Right atrium auricular region (tissue), 2 donors: Measurements from ENCODE around the gene BCL10. TPM values are rescaled to one million over a fixed set of nuclear protein-coding genes. Genes with fewer than 3 reads are reported as not detected.

Experiments used
- DNase-seq: peaks from one replicate; pipeline ENCODE4 v3.0.0-alpha.2; 2019; ENCODE audit warnings: low spot score
- H3K27ac ChIP-seq, 2 donors: fragments of 200-600 bp; sonication (generic); 1 replicate in 1 of 2; 2 replicates in 1 of 2; pipeline ENCODE4 v1.5.1; 2016 to 2019
- H3K27me3 ChIP-seq, 2 donors: fragments of 200-600 bp; sonication (generic); one replicate each; pipeline versions ENCODE4 v1.5.1 to v1.6.0; 2017 to 2019
- H3K36me3 ChIP-seq: fragments of 200-600 bp; sonication (generic); one replicate; pipeline ENCODE4 v1.5.1; 2016
- H3K4me1 ChIP-seq, 2 donors: fragments of 200-600 bp; sonication (generic); one replicate each; pipeline versions ENCODE4 v1.5.1 to v1.6.0; 2017 to 2019
- H3K4me3 ChIP-seq, 2 donors: fragments of 200-600 bp; sonication (generic); 1 replicate in 1 of 2; 2 replicates in 1 of 2; pipeline ENCODE4 v1.5.1; 2017 to 2019; ENCODE audit warnings: mild to moderate bottlenecking in 1 of 2, moderate library complexity in 1 of 2
- H3K9me3 ChIP-seq, 2 donors: fragments of 200-600 bp; sonication (generic); one replicate each; pipeline ENCODE4 v1.5.1; 2019
- total RNA-seq, 2 donors: library from RNA; depleted of rRNA; stranded (reverse); fragments of >200 nt; gene quantifications; one replicate each; pipeline ENCODE4 v1.1.0, GENCODE V29; 2016
- TF ChIP-seq, protein P1 (sequence below), 2 donors: fragments of 200-600 bp; sonication (generic); IDR thresholded peaks; one replicate each; pipeline ENCODE4 v1.5.1; 2019; ENCODE audit warnings: antibody characterized with exemption in 2 of 2

BCL10 gene
- total RNA-seq, 2 donors from 2014 or later: 7.5 to 8.0 TPM

DNA sequence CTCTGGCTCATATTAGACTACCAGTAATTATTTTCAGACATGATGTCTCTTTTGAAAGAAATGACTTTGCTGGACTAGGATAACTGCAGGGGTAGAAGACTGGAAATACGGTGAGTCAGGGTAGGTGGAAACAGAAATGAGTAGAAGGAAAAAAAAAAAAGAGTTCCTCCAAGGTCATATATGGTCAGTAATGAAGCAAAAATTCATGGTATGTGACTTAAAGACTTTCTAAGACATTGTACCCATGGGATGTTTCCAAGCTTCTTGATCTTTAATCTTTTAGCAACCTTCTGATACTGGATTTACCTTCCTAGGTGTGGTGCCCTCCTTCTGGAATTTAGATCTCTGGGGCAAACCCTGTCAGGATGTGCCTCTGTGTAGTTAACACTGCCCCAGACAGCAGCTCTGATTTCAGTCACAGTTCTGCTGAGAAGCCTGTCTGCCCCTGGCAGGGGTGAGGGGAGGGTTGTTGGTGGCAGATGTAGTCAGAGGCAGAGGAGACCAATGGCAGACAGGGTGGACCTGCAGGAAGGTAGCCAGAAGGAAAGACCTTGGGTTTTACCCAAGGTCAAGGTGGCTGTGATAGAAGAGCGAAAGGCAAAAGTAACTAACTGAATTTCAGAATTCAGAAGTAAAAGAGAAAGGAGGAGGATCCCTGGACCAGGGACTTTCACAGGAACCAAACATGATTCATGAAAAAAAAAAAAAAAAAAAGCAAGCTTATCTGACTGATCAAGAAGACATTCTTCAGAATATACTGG, 44.1 kb upstream of the BCL10 start:
- no peak for DNase-seq
- Histone ChIP-seq H3K27ac (no peak overlapping the region), H3K9me3 (no peaks in the 10 kb centered on the region), H3K4me3 (no peak overlapping the region), H3K36me3 (no peaks in the 10 kb centered on the region), H3K4me1 (peaks cover 0 to 19% of the 10 kb centered on the region in 2 donors), H3K27me3 (no peaks in the 10 kb centered on the region)
- TF ChIP-seq, protein P1, sequence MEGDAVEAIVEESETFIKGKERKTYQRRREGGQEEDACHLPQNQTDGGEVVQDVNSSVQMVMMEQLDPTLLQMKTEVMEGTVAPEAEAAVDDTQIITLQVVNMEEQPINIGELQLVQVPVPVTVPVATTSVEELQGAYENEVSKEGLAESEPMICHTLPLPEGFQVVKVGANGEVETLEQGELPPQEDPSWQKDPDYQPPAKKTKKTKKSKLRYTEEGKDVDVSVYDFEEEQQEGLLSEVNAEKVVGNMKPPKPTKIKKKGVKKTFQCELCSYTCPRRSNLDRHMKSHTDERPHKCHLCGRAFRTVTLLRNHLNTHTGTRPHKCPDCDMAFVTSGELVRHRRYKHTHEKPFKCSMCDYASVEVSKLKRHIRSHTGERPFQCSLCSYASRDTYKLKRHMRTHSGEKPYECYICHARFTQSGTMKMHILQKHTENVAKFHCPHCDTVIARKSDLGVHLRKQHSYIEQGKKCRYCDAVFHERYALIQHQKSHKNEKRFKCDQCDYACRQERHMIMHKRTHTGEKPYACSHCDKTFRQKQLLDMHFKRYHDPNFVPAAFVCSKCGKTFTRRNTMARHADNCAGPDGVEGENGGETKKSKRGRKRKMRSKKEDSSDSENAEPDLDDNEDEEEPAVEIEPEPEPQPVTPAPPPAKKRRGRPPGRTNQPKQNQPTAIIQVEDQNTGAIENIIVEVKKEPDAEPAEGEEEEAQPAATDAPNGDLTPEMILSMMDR (IDR thresholded peaks at IDR 0.05): no peak

GRCh38 chr1:85319931-85320330, 43.5 kb upstream of the BCL10 start:
- Histone ChIP-seq H3K27me3 (no peaks in the 10 kb centered on the region), H3K27ac (no peak overlapping the region), H3K9me3 (no peaks in the 10 kb centered on the region), H3K4me3 (no peak overlapping the region), H3K36me3 (no peaks in the 10 kb centered on the region), H3K4me1 (peaks cover 0 to 24% of the 10 kb centered on the region in 2 donors)
- no peak for DNase-seq
- TF ChIP-seq, protein P1 (IDR thresholded peaks at IDR 0.05): no peak

DNA sequence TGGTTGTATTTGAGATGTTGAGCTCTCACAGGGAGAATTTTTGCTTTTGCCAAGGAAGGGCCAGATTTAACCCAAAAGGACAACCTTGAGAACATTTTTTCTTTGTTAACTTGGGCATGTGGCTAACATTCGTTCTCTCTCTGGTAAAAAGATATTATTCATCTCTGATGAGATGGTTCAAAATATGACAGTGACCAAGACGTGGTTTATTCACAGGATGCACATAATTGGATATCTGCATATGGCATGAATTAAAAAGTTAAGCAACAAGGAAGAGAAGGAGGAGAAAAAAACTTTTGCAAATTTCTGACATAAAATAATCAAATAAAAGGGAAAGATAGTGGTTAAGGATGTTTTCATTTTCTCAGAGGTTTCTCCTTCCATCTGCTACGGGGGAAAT, 43.1 kb upstream of the BCL10 start:
- no peaks in the 10 kb centered on the region for H3K36me3 ChIP-seq
- H3K4me3 ChIP-seq: no peak overlapping the region
- H3K4me1 ChIP-seq: peaks cover 0 to 29% of the 10 kb centered on the region in 2 donors
- TF ChIP-seq, protein P1 (IDR thresholded peaks at IDR 0.05): no peak
- no peak for DNase-seq
- no peaks in the 10 kb centered on the region for H3K27me3 ChIP-seq
- no peaks in the 10 kb centered on the region for H3K9me3 ChIP-seq
- no peak overlapping the region for H3K27ac ChIP-seq

DNA sequence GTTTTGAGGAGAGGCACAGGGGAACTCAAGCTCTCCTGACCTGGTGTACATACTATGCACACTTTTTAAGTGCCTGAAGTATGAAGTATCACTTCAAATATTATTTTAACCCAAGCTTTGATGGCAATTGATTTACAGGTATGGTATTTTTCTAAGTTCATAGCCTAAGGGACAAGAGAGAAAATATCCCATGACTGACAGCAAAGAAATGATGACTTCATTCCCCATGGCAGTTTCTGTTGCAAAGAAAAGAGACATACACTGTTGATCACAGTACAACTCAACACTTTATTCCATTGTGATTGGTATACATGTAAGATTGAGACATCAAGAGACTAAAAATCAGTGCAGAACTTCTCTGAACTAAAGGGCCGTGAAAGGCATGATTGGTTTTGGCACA, 41.8 kb upstream of the BCL10 start:
- TF ChIP-seq, protein P1 (IDR thresholded peaks at IDR 0.05): no peak
- DNase-seq: no peak
- Histone ChIP-seq H3K27me3 (no peaks in the 10 kb centered on the region), H3K4me3 (no peak overlapping the region), H3K36me3 (no peaks in the 10 kb centered on the region), H3K4me1 (peaks cover 0 to 41% of the 10 kb centered on the region in 2 donors), H3K27ac (no peak overlapping the region), H3K9me3 (no peaks in the 10 kb centered on the region)

GRCh38 chr1:85317560-85317959, 41.1 kb upstream of the BCL10 start:
- TF ChIP-seq, protein P1 (IDR thresholded peaks at IDR 0.05): no peak

GRCh38 chr1:85316321-85316720, 39.9 kb upstream of the BCL10 start:
- no peak overlapping the region for H3K4me3 ChIP-seq
- no peaks in the 10 kb centered on the region for H3K9me3 ChIP-seq
- no peaks in the 10 kb centered on the region for H3K36me3 ChIP-seq
- H3K27me3 ChIP-seq: no peaks in the 10 kb centered on the region
- no peak for DNase-seq
- peaks cover 0 to 50% of the 10 kb centered on the region in 2 donors for H3K4me1 ChIP-seq
- TF ChIP-seq, protein P1 (IDR thresholded peaks at IDR 0.05): no peak
- H3K27ac ChIP-seq: peak overlapping the region; percentile 81 to 82

More at GRCh38 chr1:85317560-85317959, 41.1 kb upstream of the BCL10 start:
- Histone ChIP-seq H3K4me3 (no peak overlapping the region), H3K27me3 (no peaks in the 10 kb centered on the region), H3K4me1 (peaks cover 0 to 42% of the 10 kb centered on the region in 2 donors), H3K27ac (no peak overlapping the region), H3K36me3 (no peaks in the 10 kb centered on the region), H3K9me3 (no peaks in the 10 kb centered on the region)
- no peak for DNase-seq
